HG03196 (cell line): ENCODE data around the gene ATP10B.

Experiments
- ATAC-seq: cut with Tn5 transposase; IDR thresholded peaks from one replicate; pipeline ENCODE4 v1.9.1; 2021; ENCODE audit not compliant: unreplicated experiment

Gene ATP10B

GRCh38 chr5:160521392-160521663 is 330.7 kb downstream of the ATP10B start:
- ATAC-seq, result no peak

GRCh38 chr5:160520609-160521391 is 331.2 kb downstream of the ATP10B start:
- ATAC-seq, result no peak

GRCh38 chr5:160516696-160517530 is 335.1 kb downstream of the ATP10B start:
- ATAC-seq, result no peak

GRCh38 chr5:160514866-160515265 is 337.1 kb downstream of the ATP10B start:
- ATAC-seq, result no peak

GRCh38 chr5:160514191-160514590 is 337.8 kb downstream of the ATP10B start:
- no peak for ATAC-seq

GRCh38 chr5:160513485-160513884 is 338.5 kb downstream of the ATP10B start:
- no peak for ATAC-seq
